Stimulated activated memory B cell treated with anti-CD40 and anti-IgM and Interleukin-4, amounts not matched to agents 10 μg/mL and 1 μg/mL and 100 μg/mL, for 72 hours (primary cell): Measurements from ENCODE around the gene TMEM163.
"Not testable (repeated sequence)": the region's sequence is repeated elsewhere in the genome, so short reads cannot be mapped to it uniquely, and the experiment has no call there.

Experiments
- ATAC-seq: fragments of 150-1000 bp; cut with Tn5 transposase; 2 replicates; pipeline ENCODE4 v1.10.0; 2021
- H3K27ac Mint-ChIP-seq: one replicate; pipeline ENCODE4 v1.8.0; 2022; ENCODE audit warnings: mild to moderate bottlenecking, mixed read lengths
- H3K27me3 Mint-ChIP-seq: one replicate; pipeline ENCODE4 v1.8.0; 2022; ENCODE audit warnings: mixed read lengths
- H3K36me3 Mint-ChIP-seq: one replicate; pipeline ENCODE4 v1.8.0; 2022; ENCODE audit warnings: mixed read lengths
- H3K4me1 Mint-ChIP-seq: one replicate; pipeline ENCODE4 v1.8.0; 2022; ENCODE audit warnings: mixed read lengths
- H3K4me3 Mint-ChIP-seq: one replicate; pipeline ENCODE4 v1.8.0; 2022; ENCODE audit warnings: mild to moderate bottlenecking, moderate library complexity, mixed read lengths
- H3K9me3 Mint-ChIP-seq: one replicate; pipeline ENCODE4 v1.8.0; 2022; ENCODE audit warnings: mixed read lengths

Gene TMEM163

GRCh38 chr2:134718817-134719814, at the start of gene TMEM163:
TSS of gene TMEM163 (minus strand) at chr2:134719000.
- Mint-ChIP-seq H3K4me3 (peak within 1 kb of the TSS; percentile 89), H3K27me3 (peaks cover 14% of the 10 kb centered on the region), H3K27ac (peak within 1 kb of the TSS; percentile 62), H3K4me1 (peaks cover 55% of the 10 kb centered on the region), H3K9me3 (no peaks in the 10 kb centered on the region), H3K36me3 (no peaks in the 10 kb centered on the region)
- ATAC-seq: peak; percentile 84

DNA sequence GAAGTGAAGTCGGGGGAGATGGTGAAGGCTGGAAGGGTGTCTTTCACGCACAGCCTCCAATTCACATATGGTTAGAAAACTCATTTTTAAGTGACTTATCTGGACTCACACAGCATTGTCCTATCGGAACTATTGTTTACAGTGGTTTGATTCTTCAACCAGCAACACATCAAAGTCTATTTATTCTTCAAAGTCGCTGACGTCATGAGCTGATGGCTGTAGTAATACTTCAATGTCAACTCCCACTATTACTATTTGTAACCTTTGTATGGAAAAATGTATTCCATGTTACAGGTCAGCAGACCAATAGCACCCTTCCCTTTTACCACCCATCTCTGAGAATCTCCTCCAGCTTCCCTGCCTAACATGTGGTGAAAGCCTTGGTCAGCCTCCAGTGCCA, 47.8 kb upstream of the TMEM163 start:
- Mint-ChIP-seq H3K27me3 (no peaks in the 10 kb centered on the region), H3K9me3 (no peaks in the 10 kb centered on the region), H3K4me1 (no peaks in the 10 kb centered on the region), H3K36me3 (no peaks in the 10 kb centered on the region), H3K4me3 (no peak overlapping the region), H3K27ac (no peak overlapping the region)
- no peak for ATAC-seq

- Mint-ChIP-seq H3K27me3 (no peaks in the 10 kb centered on the region), H3K4me1 (no peaks in the 10 kb centered on the region), H3K4me3 (no peak overlapping the region), H3K9me3 (no peaks in the 10 kb centered on the region), H3K27ac (no peak overlapping the region), H3K36me3 (no peaks in the 10 kb centered on the region)
- ATAC-seq: no peak
Measured at GRCh38 chr2:134765987-134766386, 47.2 kb upstream of the TMEM163 start.

GRCh38 chr2:134764164-134764563, 45.4 kb upstream of the TMEM163 start:
- Mint-ChIP-seq H3K9me3 (no peaks in the 10 kb centered on the region), H3K27ac (no peak overlapping the region), H3K27me3 (peaks cover 4% of the 10 kb centered on the region), H3K4me1 (peaks cover 6% of the 10 kb centered on the region), H3K4me3 (no peak overlapping the region), H3K36me3 (no peaks in the 10 kb centered on the region)
- ATAC-seq: no peak

- H3K36me3 Mint-ChIP-seq: no peaks in the 10 kb centered on the region
- no peak overlapping the region for H3K27ac Mint-ChIP-seq
Measured at GRCh38 chr2:134763164-134763710, 44.4 kb upstream of the TMEM163 start.

DNA sequence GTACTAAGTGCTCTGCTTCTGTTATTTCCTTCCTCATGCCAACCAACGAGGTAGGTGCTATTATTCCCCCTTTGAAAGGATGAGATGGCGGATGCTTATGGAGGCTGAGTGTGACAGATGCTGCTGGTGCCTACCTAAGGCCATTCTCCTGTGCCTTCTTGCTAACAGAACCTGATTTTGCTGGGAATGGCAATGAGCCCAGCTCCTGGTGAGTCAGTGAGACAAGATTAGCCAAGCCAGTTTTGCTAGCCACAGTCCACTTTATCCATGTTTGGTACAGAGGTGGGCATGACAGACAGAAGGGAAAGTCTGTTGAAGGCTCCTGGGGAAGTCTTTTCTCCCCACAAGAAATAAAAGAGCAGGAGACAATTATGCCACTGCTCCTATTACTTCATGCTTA, 43.7 kb upstream of the TMEM163 start:
- no peak for ATAC-seq
- Mint-ChIP-seq H3K27ac (no peak overlapping the region), H3K9me3 (no peaks in the 10 kb centered on the region), H3K27me3 (peaks cover 8% of the 10 kb centered on the region), H3K4me3 (no peak overlapping the region), H3K36me3 (no peaks in the 10 kb centered on the region), H3K4me1 (peaks cover 22% of the 10 kb centered on the region)

More at GRCh38 chr2:134763164-134763710, 44.4 kb upstream of the TMEM163 start:
- Mint-ChIP-seq H3K4me1 (peaks cover 15% of the 10 kb centered on the region), H3K27me3 (peaks cover 8% of the 10 kb centered on the region), H3K4me3 (no peak overlapping the region), H3K9me3 (no peaks in the 10 kb centered on the region)
- ATAC-seq: peak; percentile 20

GRCh38 chr2:134760385-134760784, 41.6 kb upstream of the TMEM163 start:
- Mint-ChIP-seq H3K9me3 (no peaks in the 10 kb centered on the region), H3K27me3 (peaks cover 8% of the 10 kb centered on the region), H3K4me3 (no peak overlapping the region), H3K36me3 (no peaks in the 10 kb centered on the region), H3K4me1 (peaks cover 28% of the 10 kb centered on the region), H3K27ac (no peak overlapping the region)
- ATAC-seq: no peak

- H3K27me3 Mint-ChIP-seq: peaks cover 8% of the 10 kb centered on the region
- ATAC-seq: peak; percentile 96
- H3K9me3 Mint-ChIP-seq: no peaks in the 10 kb centered on the region
- H3K4me3 Mint-ChIP-seq: no peak overlapping the region
- H3K36me3 Mint-ChIP-seq: no peaks in the 10 kb centered on the region
- H3K4me1 Mint-ChIP-seq: peaks cover 33% of the 10 kb centered on the region
- peak overlapping the region; percentile 63 for H3K27ac Mint-ChIP-seq
Measured at GRCh38 chr2:134758633-134759032, 39.8 kb upstream of the TMEM163 start.

DNA sequence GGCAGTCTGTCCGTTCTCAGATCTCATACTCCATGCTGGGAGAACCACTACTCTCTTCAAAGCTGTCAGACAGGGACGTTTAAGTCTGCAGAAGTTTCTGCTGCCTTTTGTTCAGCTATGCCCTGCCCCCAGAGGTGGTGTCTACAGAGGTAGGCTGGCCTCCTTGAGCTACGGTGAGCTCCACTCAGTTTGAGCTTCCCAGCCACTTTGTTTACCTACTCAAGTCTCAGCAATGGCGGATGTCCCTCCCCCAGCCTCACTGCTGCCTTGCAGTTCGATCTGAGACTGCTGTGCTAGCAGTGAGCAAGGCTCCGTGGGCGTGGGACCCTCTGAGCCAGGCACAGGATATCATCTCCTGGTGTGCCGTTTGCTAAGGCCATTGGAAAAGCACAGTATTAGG, 33.2 kb upstream of the TMEM163 start:
- H3K27ac Mint-ChIP-seq, H3K9me3 Mint-ChIP-seq, ATAC-seq, H3K4me3 Mint-ChIP-seq, H3K36me3 Mint-ChIP-seq, H3K27me3 Mint-ChIP-seq: not testable (repeated sequence)
- H3K4me1 Mint-ChIP-seq: peaks cover 16% of the 10 kb centered on the region

- Mint-ChIP-seq H3K4me3 (no peak overlapping the region), H3K4me1 (peaks cover 30% of the 10 kb centered on the region), H3K9me3 (no peaks in the 10 kb centered on the region), H3K27ac (peak overlapping the region; percentile 11), H3K27me3 (no peaks in the 10 kb centered on the region), H3K36me3 (no peaks in the 10 kb centered on the region)
- peak; percentile 55 for ATAC-seq
Measured at GRCh38 chr2:134745546-134745945, 26.7 kb upstream of the TMEM163 start.

DNA sequence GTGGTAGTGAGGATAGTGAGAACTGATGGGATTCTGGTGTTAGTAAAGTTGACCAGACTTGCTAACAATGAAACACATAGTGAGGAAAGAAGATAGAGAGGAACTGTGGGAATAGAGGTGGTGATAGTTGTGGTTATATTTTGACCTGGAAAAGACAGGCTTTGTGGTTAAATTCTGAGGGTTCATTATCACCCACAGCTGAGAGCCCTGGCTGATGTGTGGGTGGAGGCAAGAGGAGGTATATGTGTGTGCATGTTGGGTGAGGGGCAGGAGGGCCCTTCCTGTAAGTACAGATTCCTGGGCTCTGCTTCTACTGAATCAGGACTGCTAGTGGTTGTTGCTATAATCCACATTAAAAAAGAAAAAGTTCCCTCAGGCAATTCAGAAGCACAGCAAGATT, 26.2 kb upstream of the TMEM163 start:
- Mint-ChIP-seq H3K36me3 (no peaks in the 10 kb centered on the region), H3K4me3 (no peak overlapping the region), H3K4me1 (peaks cover 36% of the 10 kb centered on the region), H3K9me3 (no peaks in the 10 kb centered on the region), H3K27ac (peak overlapping the region; percentile 11), H3K27me3 (no peaks in the 10 kb centered on the region)
- no peak for ATAC-seq

DNA sequence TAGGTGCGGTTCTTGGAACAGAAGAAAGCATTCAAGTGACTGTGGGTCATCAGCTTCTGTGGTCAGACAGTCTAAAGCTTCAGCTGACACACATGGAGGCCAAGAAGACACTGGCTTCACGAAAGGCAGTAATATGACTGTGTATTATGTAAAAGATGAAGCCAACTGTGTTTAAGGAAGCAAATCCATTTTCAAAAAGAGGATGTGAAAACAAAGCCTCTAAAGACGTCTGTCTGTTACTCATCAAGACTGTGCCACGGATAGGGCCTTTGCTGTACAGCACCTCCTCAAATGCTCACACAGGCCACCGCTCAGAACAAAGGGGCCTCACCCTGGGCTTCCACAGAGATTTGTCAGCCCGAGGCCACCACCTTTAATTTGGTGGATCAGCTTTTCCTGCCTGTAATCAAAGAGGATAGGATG, 21.1 kb upstream of the TMEM163 start:
- no peaks in the 10 kb centered on the region for H3K36me3 Mint-ChIP-seq
- H3K27me3 Mint-ChIP-seq: no peaks in the 10 kb centered on the region
- peak overlapping the region; percentile 22 for H3K4me3 Mint-ChIP-seq
- H3K27ac Mint-ChIP-seq: peak overlapping the region; percentile 94
- ATAC-seq: peak; percentile 97
- peaks cover 74% of the 10 kb centered on the region for H3K4me1 Mint-ChIP-seq
- no peaks in the 10 kb centered on the region for H3K9me3 Mint-ChIP-seq

GRCh38 chr2:134739236-134739878, 20.6 kb upstream of the TMEM163 start:
- Mint-ChIP-seq H3K4me1 (peaks cover 76% of the 10 kb centered on the region), H3K36me3 (no peaks in the 10 kb centered on the region), H3K9me3 (no peaks in the 10 kb centered on the region), H3K4me3 (no peak overlapping the region), H3K27ac (peak overlapping the region; percentile 94), H3K27me3 (no peaks in the 10 kb centered on the region)
- peak; percentile 53 for ATAC-seq

- Mint-ChIP-seq H3K27ac (peak overlapping the region; percentile 94), H3K27me3 (no peaks in the 10 kb centered on the region), H3K36me3 (no peaks in the 10 kb centered on the region), H3K9me3 (no peaks in the 10 kb centered on the region), H3K4me1 (peaks cover 78% of the 10 kb centered on the region), H3K4me3 (no peak overlapping the region)
- no peak for ATAC-seq
Measured at GRCh38 chr2:134738141-134738870, 19.5 kb upstream of the TMEM163 start.

DNA sequence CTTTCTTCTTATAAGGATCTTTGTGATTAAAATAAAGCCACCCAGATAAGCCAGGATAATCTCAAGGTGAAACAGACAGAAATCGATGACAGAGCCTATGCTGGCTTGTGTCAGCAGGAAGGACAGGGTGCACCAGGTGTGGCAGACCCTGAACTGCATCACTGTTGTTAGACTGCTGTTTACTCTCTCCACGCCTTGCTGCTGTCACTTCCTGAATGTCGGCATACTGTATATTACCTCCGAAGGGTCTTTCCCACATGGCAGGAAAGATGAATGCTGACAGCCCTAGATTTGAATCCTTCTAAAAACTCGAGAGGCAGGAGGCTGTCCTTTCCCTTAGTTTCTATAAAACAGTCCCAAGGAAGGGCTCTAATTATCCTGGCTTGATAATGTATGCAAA, 18.9 kb upstream of the TMEM163 start:
- Mint-ChIP-seq H3K4me3 (peak overlapping the region; percentile 40), H3K27ac (peak overlapping the region; percentile 94), H3K36me3 (no peaks in the 10 kb centered on the region), H3K27me3 (no peaks in the 10 kb centered on the region), H3K4me1 (peaks cover 78% of the 10 kb centered on the region), H3K9me3 (no peaks in the 10 kb centered on the region)
- no peak for ATAC-seq
